Measurements from ENCODE around the gene B3GAT3.
"Not testable (repeated sequence)": the region's sequence is repeated elsewhere in the genome, so short reads cannot be mapped to it uniquely, and the experiment has no call there.

Gene B3GAT3

DNA sequence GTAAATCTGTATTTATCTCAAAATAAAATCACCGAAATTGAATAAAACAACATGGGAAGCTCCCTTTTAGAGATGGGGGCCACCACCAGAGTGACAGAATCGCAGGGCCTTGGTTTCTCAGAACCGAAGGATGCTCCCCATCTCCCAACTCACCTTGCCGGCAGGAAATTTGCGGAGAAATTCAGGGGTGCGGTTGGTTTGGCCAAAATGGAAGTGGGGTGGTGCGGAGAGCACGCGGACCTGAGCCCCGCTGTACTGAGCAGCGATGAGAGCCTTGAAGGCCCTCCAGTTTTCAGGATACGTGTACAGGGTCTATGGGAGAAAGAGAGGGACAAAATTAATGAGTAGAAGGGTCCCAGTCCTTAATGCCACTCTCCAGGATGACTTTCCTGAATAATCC is 49.4 kb downstream of the B3GAT3 start:
- Histone ChIP-seq H3K36me3 (ENCODE audit: insufficient read depth, low read length) (peaks cover 76% of the 10 kb centered on the region), H3K4me2 (ENCODE audit: insufficient read depth, low read length) (peak overlapping the region; percentile 64), H3K4me3 (ENCODE audit: low read depth in 1 of 2, low read length in 2 of 2) (peak overlapping the region; percentile 77 to 82; a peak in 3 of 4 replicates), H3K79me2 (ENCODE audit: insufficient read depth, low read length) (peaks cover 82% of the 10 kb centered on the region), H3K27ac (ENCODE audit: low read length) (peak overlapping the region; percentile 77), H4K20me1 (ENCODE audit: insufficient read depth, low read length) (peaks cover 35% of the 10 kb centered on the region; the same call in 1 of the 2 replicates), H3K27me3 (ENCODE audit: insufficient read depth, low read length, poor library complexity) (no peaks in the 10 kb centered on the region), H3K4me1 (ENCODE audit: insufficient read depth, low read length) (peaks cover 63% of the 10 kb centered on the region), H3K9me3 (ENCODE audit: insufficient read depth, low read length, severe bottlenecking) (no peaks in the 10 kb centered on the region), H3K9ac (ENCODE audit: low read depth, low read length) (peak overlapping the region; percentile 71), H2AFZ (ENCODE audit: low read depth, low read length) (no peak overlapping the region)
- DNase-seq (no peak), ATAC-seq (ENCODE audit: insufficient read depth, low read depth) (no peak)
- TF ChIP-seq EZH2 (IDR thresholded peaks at IDR 0.05; ENCODE audit: borderline replicate concordance, low read depth, low read length, severe bottlenecking): no peak
- TF ChIP-seq, protein P1, sequence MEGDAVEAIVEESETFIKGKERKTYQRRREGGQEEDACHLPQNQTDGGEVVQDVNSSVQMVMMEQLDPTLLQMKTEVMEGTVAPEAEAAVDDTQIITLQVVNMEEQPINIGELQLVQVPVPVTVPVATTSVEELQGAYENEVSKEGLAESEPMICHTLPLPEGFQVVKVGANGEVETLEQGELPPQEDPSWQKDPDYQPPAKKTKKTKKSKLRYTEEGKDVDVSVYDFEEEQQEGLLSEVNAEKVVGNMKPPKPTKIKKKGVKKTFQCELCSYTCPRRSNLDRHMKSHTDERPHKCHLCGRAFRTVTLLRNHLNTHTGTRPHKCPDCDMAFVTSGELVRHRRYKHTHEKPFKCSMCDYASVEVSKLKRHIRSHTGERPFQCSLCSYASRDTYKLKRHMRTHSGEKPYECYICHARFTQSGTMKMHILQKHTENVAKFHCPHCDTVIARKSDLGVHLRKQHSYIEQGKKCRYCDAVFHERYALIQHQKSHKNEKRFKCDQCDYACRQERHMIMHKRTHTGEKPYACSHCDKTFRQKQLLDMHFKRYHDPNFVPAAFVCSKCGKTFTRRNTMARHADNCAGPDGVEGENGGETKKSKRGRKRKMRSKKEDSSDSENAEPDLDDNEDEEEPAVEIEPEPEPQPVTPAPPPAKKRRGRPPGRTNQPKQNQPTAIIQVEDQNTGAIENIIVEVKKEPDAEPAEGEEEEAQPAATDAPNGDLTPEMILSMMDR (IDR thresholded peaks at IDR 0.05; ENCODE audit: borderline replicate concordance, extremely low read depth, low read length, poor library complexity, severe bottlenecking): no peak

DNA sequence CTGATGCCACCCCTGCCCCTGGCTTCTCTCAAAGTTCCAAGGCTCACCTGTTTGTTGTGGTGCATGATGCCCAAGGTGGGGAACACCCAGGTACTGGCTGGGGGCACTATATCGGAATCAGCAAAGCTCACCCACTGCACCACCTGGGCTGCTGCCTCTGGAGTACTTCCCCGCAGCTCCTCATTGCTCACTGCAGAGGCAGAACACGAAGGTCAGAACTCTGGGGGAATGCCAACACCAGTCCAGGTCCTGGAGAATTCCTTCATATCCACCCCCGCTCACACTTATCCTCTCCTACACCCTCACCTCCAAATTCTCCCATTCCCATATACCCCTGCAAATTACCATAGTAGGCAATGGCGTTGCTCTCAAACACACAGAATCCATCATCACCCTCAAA is 50.3 kb downstream of the B3GAT3 start:
- DNase-seq; ATAC-seq (ENCODE audit: insufficient read depth, low read depth); H3K9me3 ChIP-seq (ENCODE audit: insufficient read depth, low read length, severe bottlenecking); H3K4me3 ChIP-seq (ENCODE audit: low read depth in 1 of 2, low read length in 2 of 2); H3K27ac ChIP-seq (ENCODE audit: low read length); H3K27me3 ChIP-seq (ENCODE audit: insufficient read depth, low read length, poor library complexity); H2AFZ ChIP-seq (ENCODE audit: low read depth, low read length): not testable (repeated sequence)
- H3K4me2 ChIP-seq (ENCODE audit: insufficient read depth, low read length): peak overlapping the region; percentile 64
- peaks cover 43% of the 10 kb centered on the region; the same call in 1 of the 2 replicates for H4K20me1 ChIP-seq (ENCODE audit: insufficient read depth, low read length)
- peaks cover 76% of the 10 kb centered on the region for H3K36me3 ChIP-seq (ENCODE audit: insufficient read depth, low read length)
- H3K79me2 ChIP-seq (ENCODE audit: insufficient read depth, low read length): peaks cover 88% of the 10 kb centered on the region
- H3K4me1 ChIP-seq (ENCODE audit: insufficient read depth, low read length): peaks cover 71% of the 10 kb centered on the region
- peak overlapping the region; percentile 71 for H3K9ac ChIP-seq (ENCODE audit: low read depth, low read length)

DNA sequence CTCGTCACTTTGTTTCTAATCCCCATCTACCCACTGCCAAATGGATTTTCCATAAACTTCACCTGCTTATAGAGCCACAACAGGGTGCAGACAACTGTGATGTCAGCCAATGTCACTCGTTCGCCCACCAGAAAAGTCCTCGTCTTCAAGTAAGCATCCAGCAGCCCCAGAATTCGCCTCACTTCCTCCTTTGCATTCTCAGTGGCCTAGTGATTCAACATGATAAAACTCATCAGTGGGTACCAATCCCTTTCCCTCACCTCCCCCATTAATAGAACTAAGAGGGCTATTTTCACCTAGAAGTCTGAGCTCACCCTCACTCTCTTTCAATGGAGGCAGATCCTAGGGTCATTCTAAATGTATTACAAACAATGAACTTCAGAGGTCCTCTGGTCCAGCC is 50.9 kb downstream of the B3GAT3 start:
- not testable (repeated sequence) for H3K27ac ChIP-seq (ENCODE audit: low read length); H3K9me3 ChIP-seq (ENCODE audit: insufficient read depth, low read length, severe bottlenecking); H3K27me3 ChIP-seq (ENCODE audit: insufficient read depth, low read length, poor library complexity); H3K9ac ChIP-seq (ENCODE audit: low read depth, low read length); H3K4me3 ChIP-seq (ENCODE audit: low read depth in 1 of 2, low read length in 2 of 2); DNase-seq; H2AFZ ChIP-seq (ENCODE audit: low read depth, low read length); ATAC-seq (ENCODE audit: insufficient read depth, low read depth)
- Histone ChIP-seq H3K4me2 (ENCODE audit: insufficient read depth, low read length) (peak overlapping the region; percentile 64), H3K79me2 (ENCODE audit: insufficient read depth, low read length) (peaks cover 88% of the 10 kb centered on the region), H3K36me3 (ENCODE audit: insufficient read depth, low read length) (peaks cover 76% of the 10 kb centered on the region), H4K20me1 (ENCODE audit: insufficient read depth, low read length) (peaks cover 47% of the 10 kb centered on the region; the same call in 1 of the 2 replicates), H3K4me1 (ENCODE audit: insufficient read depth, low read length) (peaks cover 68% of the 10 kb centered on the region)

DNA sequence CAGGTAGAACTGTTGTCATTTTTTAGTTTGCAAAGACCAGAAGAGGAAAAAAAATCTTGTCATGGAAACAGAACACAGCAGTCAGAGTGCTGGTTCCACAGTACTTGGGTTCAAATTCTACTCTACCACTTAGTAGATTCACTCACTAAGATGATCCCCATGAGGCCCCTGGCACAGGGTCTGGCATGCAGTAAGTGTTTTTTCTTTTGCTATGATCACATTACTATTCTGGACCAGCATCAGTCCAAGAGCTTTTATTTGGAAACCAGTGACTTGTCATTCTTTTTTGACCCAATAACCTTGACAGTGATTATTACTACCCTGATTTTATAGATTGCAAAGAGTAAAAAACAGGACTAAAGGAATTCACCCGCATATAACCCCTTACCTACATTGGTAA is 52.2 kb downstream of the B3GAT3 start:
- Histone ChIP-seq H3K4me2 (ENCODE audit: insufficient read depth, low read length) (peak overlapping the region; percentile 26; the same call in 1 of the 2 replicates), H3K79me2 (ENCODE audit: insufficient read depth, low read length) (peaks cover 88% of the 10 kb centered on the region), H3K4me3 (ENCODE audit: low read depth in 1 of 2, low read length in 2 of 2) (no peak overlapping the region), H3K9me3 (ENCODE audit: insufficient read depth, low read length, severe bottlenecking) (no peaks in the 10 kb centered on the region), H2AFZ (ENCODE audit: low read depth, low read length) (no peak overlapping the region), H3K9ac (ENCODE audit: low read depth, low read length) (no peak overlapping the region), H3K27me3 (ENCODE audit: insufficient read depth, low read length, poor library complexity) (no peaks in the 10 kb centered on the region), H3K27ac (ENCODE audit: low read length) (no peak overlapping the region), H4K20me1 (ENCODE audit: insufficient read depth, low read length) (peaks cover 57% of the 10 kb centered on the region; the same call in 1 of the 2 replicates), H3K36me3 (ENCODE audit: insufficient read depth, low read length) (peaks cover 78% of the 10 kb centered on the region), H3K4me1 (ENCODE audit: insufficient read depth, low read length) (peaks cover 55% of the 10 kb centered on the region)
- no peak for TF ChIP-seq EZH2 (IDR thresholded peaks at IDR 0.05; ENCODE audit: borderline replicate concordance, low read depth, low read length, severe bottlenecking)
- TF ChIP-seq, protein P1 (IDR thresholded peaks at IDR 0.05; ENCODE audit: borderline replicate concordance, extremely low read depth, low read length, poor library complexity, severe bottlenecking): no peak
- ATAC-seq (ENCODE audit: insufficient read depth, low read depth): no peak
- DNase-seq: no peak

Data from DND-41 (cell line).